HG02588 (cell line): ENCODE results near the gene LAMTOR3.

Experiments used
- ATAC-seq: cut with Tn5 transposase; IDR thresholded peaks from one replicate; pipeline ENCODE4 v1.9.1; 2021; ENCODE audit warnings: mild to moderate bottlenecking, moderate library complexity; ENCODE audit not compliant: unreplicated experiment

The LAMTOR3 gene, protein sequence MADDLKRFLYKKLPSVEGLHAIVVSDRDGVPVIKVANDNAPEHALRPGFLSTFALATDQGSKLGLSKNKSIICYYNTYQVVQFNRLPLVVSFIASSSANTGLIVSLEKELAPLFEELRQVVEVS

DNA sequence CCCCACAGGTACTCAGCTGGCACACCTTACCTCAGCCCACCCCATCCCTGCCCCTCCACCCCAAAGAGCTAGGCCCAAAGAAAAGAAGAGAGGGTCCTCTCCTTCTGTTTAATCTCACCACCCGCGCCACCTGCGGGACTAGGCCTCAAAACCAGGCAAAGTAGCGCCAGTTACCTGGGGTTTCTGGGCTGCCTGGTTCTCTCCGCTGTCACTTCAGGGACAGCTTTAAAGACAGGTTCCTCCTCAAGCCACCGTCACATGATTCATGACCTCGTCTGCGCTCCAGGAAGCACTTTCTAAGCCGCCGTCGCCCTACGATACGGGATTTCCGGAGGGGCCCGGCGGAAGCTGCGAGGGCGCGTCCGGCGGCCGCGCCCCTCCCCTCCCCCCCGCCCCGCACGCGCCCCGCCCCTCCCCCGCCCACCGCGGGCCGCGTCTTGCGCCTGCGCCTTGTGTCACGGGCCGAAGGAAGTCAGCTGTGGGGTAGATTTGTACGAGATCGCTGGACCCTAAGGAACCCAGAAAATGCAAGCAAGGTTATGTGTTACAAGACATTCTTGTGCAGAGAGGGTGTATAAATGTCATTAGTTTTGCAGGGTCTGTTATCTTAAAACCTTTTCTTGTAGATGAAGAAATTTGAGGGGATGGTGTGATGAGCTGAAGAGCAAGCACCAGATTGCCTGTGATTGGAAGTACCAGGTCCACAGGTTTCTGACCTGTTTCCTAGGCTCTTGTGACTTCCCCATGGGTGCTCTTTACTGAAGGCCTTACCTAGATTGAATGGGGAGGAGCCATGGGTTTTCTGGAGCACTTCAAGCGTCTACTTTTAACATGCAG is at the start of gene LAMTOR3:
TSS of gene LAMTOR3 (minus strand) at position 267 of the 837 bp plus-strand sequence. CDS start 464 bp downstream, outside the sequence.
- ATAC-seq = peak; percentile 99

DNA sequence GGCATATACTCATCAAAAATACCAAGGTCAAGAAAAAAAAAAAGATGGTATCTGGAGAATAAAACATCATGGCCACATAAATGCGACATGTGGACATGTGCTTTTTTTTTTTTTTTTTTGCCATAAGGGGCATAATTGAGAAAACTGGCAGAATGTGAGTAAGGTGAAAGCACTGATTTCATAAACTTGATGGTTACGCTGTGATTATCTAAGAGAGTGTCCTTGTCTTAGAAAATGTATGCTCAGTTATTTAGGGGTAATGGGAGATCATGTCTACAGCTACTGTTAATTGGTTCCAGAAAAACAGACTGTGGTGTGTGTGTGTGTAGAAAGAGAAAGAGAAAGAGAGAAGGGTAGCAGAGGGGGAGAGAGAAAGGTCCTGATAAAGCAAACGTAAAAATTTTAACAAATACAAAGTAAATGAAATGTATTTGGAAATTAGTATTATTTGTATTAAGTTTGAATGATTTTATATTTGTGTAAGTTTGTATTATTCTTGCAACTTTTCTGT is 44.1 kb upstream of the LAMTOR3 start:
- ATAC-seq = no peak

DNA sequence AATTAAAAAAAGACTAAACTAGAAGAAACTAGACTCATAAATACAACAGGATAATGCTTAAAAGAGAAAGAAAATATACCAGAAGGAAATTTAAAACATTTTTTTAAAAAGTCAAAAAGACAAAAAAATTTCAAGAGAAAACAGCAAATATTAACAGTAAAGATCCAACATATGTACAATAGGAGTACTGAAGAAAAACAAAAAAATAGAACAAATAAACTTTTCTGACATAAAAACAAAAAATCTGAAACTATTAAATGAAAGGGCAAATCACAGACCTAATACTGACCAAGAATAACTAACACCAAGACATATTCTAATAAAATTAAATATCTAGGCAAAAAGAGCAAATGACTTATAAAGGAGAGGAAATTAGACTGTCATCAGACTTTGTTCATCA is 40.7 kb upstream of the LAMTOR3 start:
- ATAC-seq = no peak

DNA sequence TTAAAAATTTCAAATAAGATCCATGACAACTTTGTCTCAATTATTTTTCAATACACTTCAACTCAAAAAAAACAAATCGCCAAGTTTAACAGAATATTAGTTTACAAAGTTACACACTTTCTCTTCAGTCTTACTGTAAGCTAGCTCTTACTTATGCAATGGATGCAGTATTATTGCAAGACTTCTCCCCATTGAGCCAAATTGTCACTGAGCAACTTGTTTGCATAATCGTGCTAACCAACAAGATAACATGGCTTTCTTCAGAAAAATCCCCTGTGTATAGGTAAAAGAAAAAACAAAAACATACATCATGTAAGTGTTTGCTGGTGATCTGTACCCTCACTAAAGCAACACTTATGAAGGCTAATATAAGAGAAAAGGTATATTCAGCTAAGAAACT is 33.3 kb upstream of the LAMTOR3 start:
- no peak for ATAC-seq

DNA sequence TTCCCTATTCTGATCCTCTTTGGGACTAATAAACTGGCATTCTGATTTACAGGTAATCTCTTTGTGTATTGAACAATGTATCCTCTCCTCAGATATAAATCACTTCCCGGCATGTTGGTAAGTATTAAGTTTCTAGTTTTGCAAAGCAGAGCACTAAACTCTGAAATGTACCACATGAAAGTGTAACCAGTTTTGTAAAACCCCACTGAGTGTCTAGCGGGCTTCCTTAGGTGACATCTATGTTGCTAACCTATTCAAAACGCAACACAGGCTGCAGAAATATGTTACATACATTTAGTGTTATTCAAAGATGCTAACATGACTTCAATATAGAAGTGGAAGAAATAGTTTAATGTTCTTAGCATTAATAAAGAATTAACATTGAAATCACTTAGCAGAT is 26.9 kb upstream of the LAMTOR3 start:
- ATAC-seq = no peak

DNA sequence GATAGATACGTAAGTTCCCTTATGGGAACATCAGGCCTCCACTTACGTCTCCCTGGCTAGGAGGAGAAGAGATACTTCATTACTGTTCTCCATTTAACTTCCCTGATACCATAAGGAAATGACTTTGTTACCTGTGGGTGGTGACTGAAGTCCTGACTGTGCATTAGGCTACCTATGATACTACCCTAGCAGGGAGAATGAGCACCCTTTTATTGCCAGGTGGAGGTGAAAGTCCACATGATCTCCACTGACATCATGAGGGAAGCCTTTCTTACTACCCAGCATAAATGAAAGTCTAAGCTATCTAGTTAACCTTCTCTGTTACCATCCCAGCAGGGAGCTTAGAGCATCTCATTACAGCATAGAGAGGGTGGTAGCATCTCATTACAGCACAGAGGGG is 24.4 kb upstream of the LAMTOR3 start:
- no peak for ATAC-seq

DNA sequence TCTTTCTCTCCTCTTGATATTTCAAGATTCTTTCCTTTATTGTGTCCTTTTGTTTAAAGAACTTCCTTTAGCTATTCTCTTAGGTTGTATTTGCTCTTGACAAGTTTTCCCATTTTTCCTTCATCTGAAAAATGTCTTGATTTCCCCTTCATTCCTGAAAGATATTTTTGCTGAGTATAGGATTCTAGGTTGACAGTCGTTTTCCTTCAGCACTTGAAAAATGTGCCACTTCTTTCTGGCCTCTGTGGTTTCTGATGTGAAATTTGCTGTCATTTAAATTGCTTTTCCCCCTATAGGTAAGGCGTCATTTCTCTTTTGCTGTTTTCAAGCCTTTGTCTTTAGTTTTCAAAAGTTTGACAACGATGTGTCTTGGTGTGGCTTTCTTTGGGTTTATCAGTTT is 23.3 kb upstream of the LAMTOR3 start:
- ATAC-seq = no peak

DNA sequence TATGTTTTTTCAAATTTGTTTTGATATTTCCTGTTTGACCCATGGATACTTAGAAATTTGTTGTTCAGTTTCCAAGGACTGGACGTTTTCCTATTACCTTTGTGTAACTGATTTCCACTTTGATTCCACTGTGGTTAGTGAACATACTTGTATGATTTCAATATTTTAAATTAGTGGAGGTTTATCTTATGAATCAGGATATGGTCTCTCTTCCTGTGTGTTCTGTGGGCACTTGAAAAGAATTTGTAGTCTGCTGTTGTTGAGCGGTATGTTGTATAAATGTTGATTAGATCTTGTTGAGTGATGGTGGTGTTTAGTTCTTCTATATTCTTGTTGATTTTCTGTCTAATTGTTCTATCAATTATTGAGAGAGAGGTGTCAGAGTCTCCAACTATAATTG is 21.2 kb upstream of the LAMTOR3 start:
- no peak for ATAC-seq

DNA sequence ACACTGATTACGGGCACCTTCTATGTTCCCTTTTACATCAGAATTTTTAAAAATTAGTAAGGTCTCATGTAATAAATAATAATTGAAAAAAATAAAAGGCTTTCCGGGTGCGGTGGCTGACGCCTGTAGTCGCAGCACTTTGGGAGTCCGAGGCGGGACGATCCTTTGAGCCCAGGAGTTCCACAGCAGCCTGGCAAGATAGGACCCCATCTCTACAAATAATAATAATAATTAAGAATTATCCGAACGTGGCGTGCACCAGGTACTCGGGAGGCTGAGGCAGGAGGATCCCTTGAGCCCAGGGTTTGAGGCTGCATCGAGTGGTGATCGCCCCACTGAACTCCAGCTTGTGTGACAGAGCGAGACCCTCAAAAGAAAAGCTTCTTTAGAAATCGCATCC is 771 bp upstream of the LAMTOR3 start:
- ATAC-seq = no peak

DNA sequence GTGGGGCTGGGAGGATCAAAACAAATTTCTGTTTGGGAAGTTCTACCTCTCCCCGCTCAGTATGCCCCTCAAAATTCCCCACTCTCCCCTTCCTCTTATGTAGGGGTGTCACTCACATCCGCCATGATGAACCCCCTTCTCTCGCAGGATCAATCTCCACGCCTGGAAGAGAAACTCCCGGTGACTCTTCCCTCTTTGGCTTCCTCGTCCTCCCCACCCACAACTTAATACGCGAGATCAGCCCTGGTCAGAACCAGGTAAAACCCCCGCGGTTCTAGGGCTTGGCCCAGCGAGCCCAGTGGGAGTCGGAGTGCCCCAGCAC is 427 bp downstream of the LAMTOR3 start:
- no peak for ATAC-seq

DNA sequence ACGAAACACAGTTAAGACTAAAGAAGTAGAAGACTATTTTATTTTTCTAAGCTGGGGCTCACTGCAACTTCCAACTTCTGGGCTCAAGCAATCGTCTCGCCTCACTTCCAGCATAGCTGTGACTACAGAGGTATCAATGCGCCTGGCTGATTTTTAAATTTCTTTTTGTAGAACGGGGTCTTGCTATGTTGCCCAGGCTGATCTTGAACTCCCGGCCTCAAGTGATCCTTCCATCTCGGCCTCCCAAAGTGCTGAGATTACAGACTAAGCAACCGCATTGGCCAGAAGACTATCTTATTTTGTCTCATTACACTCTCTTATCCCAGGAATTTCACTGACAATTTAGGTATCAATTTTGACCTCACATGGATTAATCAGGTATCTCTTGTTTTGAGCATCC is 1.2 kb downstream of the LAMTOR3 start:
- ATAC-seq = no peak

DNA sequence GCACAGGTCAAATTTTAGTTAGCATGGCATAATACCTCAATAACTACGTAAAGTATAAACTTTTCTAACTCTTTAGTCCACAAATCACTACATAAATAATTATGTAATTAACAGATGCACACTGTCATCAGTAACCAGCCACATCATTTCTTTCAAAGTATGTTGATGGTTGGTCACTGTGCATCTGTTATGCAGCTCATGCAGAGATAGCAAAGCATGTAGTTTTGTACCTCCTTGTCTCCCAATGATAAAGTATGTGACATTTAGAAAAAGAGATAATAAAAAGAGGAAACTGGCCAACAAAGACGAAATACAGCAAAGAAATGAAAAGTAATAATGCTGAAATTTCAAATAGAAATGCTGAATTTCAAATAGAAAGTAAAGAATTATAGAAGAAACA is 2.9 kb downstream of the LAMTOR3 start:
- ATAC-seq = no peak

DNA sequence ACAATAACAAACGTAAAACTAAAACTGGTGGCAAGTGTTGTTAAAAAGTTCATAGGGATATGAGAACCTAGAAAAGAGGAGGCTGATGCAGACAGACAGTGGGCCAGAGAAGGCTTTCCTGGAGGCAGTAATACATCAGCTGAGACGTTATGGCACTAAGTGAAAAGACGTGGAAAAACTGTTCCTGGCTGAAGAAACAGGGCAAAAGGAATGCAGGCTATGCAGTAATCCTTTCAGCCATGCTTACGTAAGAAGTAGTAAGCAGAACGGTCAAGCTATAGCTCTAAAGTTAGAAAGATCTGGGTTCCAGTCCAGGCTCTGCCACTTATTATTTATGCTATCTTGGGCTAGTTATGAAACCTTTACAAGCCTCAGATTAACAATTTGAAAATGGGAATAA is 6.4 kb downstream of the LAMTOR3 start:
- no peak for ATAC-seq

DNA sequence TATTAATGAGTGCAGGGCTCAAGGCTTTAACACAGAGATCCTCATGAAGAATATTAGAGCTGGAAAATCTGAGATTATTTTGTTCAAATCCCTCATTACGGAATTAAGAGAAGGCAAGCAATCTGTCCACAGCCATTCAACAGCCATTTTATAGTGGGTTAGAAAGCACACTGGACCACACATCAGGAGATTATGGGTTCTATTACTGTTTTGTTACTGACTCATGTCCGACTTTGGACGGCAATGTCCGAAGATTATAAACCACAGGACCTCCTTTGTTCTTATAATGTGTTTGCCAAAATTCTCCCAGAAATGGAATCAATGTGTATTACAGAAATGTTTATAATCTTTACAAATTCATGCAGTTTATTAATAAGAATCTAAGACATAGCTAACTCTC is 8.1 kb downstream of the LAMTOR3 start:
- no peak for ATAC-seq

DNA sequence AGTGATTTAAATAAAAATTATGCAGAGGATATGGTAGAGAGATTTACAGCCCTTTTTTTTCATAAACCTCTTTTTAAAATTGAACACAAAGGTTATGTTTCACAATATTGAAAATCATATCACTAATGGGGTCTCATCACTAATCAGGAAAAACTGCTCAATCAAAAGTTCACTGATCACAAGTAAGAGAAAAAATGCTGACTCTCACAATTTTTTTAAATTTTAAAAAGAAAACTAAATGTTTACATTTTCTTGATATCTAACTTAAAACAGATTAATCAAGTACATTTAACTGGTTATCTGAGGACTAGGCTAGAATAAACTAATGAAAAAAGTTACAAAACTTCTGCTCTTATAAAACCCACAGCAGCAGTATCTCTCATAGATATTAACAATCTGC is 8.5 kb downstream of the LAMTOR3 start:
- no peak for ATAC-seq

DNA sequence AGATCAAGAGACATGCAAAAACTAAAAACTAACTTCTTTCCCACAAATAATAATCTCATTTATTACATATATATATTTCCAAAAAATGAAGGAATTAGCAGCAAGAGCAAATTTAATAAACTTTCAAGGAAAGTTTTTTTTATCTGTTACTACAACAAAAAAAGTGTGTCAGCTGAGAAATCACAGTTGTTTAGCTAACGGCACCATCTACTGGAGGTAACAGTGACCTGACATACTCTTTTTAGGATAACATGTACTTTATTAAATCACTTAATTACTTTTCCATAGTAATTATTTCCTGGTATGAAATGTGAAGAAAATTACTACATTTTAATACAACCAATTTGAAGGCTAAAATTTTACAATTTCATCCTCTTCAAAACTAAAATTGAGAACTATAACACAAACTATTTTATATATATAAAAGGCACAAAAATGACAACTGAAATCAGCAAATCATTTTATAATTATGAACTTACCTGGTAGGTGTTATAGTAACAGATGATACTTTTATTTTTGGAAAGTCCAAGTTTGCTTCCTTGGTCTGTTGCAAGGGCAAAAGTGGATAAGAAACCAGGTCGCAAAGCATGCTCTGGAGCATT is 9.1 kb downstream of the LAMTOR3 start:
- ATAC-seq = no peak

DNA sequence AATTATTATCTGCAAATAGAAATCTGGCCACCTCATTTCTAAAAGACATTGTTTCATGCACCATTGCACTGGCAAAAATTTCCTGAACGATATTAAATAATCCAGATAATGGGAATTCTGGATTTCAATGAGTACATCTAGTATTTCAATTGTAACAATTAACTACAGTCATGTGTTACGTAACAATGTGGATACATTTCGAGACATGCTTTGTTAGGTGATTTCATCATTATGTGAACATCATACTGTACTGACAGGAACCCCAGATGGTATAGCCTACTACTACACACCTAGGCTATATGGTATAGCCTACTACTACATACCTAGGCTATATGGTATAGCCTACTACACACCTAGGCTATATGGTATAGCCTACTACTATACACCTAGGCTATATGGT is 14.8 kb downstream of the LAMTOR3 start:
- no peak for ATAC-seq

DNA sequence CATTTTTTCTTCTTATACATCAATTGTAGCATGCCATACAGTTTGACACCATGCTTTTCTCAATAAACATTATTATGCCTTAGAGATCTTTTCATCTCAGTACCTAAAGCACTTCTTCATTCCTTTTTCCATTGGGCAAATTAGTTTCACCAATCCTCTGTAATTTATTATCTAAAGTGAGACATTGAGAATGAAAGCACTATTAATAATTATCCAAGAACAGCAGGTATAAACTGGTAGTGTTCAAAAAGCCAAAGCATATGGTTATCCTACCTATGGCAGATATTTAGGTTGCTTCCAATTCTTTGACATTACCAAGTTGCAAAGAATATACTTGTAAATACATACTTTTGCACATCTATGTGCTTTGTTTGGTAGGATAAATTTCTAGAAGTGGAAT is 15.6 kb downstream of the LAMTOR3 start:
- no peak for ATAC-seq

DNA sequence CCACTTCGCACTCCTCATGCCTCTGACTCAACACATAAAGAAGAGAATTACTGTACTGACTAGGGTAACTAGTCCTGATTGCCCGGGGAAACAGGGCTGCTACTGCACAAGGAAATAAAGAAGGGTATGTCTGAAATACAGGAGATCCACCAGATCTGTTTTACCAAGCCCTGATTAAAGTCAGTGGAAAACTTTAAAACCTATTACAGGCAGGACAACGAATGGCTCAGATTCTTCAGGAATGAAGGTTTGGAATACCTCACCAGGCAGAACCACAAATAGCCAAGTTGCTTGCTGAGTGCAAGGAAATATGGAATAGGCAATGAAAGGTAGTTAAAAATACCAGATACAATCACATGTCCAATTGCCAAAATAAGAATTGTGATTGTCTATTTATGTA is 17.3 kb downstream of the LAMTOR3 start:
- ATAC-seq = no peak

DNA sequence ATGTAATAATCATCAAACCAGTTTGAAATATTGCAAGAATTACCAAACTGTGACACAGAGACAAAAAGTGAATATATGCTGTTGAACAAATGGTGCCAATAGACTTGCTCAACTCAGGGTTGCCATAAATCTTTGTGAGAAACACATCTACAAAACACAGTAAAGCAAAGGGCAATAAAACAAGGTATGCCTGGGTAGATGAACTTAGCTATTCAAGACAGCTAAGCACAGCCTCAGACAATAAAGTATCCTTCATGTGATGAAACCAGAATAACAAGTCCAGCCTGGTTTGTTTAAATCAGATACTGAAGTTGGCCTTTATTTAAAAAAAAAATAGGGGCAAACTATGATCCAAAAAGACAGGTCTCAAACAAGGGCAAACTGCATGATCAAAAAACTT is 19.2 kb downstream of the LAMTOR3 start:
- ATAC-seq = no peak

DNA sequence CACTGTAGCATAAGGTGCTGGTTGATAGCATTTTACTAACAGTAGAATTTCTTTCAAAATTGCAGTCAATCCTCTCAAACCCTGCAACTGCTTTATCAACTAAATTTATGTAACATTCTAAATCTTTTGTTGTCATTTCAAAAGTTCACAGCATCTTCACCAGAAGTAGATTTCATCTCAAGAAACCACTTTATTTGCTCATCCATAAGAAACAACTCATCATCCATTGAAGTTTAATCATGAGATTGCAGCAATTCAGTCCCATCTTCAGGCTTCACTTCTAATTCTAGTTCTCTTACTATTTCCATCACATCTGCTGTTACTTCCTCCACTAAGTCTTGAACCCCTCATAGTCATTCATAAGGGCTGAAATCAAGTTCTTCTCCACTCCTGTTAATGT is 21.7 kb downstream of the LAMTOR3 start:
- ATAC-seq = no peak

DNA sequence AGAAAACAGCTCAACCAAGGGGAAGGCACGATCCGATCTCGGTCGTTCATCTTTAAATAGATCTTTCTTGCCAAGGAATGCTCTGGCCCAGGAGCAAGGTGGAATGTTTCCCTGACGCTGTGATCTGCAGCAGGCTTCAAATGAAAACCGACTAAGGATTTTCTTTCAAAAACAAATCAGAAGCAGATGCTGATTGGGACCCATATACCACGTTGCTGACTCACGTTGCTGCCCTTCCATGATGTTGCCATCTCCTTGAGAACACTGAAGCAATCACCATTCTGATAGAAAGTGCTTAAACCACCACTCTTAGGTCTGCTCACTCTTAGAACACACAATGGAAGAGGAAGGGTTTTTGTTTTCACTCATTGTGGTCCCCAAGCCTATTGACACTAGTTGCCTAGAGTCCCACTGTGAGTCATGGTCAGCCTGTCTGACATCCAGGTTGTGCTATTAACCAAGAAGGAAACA is 26.1 kb downstream of the LAMTOR3 start:
- peak; percentile 73 for ATAC-seq
